GM12891 (cell line): ENCODE measurements around the gene NRXN3.

ENCODE experiments used
- DNase-seq: peaks from one replicate; pipeline ENCODE4 v3.0.0; 2011; ENCODE audit warnings: low spot score; ENCODE audit not compliant: insufficient read length
- FAIRE-seq: peaks from 2 replicates; lab custom pipeline; 2011; peaks lifted over from hg19 to GRCh38; lab: Jason Lieb, UNC
- PAX5 ChIP-seq: IDR thresholded peaks from 2 replicates; pipeline ENCODE4 v1.6.1; 2011; ENCODE audit warnings: low read length, moderate library complexity, mild to moderate bottlenecking; ENCODE audit not compliant: insufficient read depth, severe bottlenecking
- POLR2A ChIP-seq: IDR thresholded peaks from 2 replicates; pipeline ENCODE4 v1.6.1; 2011; ENCODE audit warnings: low read depth, low read length, control low read depth
- POLR2AphosphoS5 ChIP-seq: IDR thresholded peaks from 2 replicates; pipeline ENCODE4 v1.6.1; 2011; ENCODE audit warnings: low read depth, low read length, control low read depth
- POU2F2 ChIP-seq: IDR thresholded peaks from 2 replicates; pipeline ENCODE4 v1.6.1; 2011; ENCODE audit warnings: low read depth, mild to moderate bottlenecking, control low read depth, low read length, moderate library complexity
- SPI1 ChIP-seq: IDR thresholded peaks from 2 replicates; pipeline ENCODE4 v1.6.1; 2011; ENCODE audit warnings: low read depth, low read length, control low read depth
- TAF1 ChIP-seq: IDR thresholded peaks from 2 replicates; pipeline ENCODE4 v1.6.1; 2011; ENCODE audit warnings: low read depth, low read length, control low read depth

Gene NRXN3

GRCh38 chr14:79840103-79840502 is 1669.9 kb downstream of the NRXN3 start:
- FAIRE-seq = no peak
- no peak for DNase-seq
- TF ChIP-seq POU2F2 = no peak
- TF ChIP-seq POLR2AphosphoS5 = no peak
- TF ChIP-seq POLR2A = no peak
- no peak for TF ChIP-seq TAF1
- no peak for TF ChIP-seq PAX5
- no peak for TF ChIP-seq SPI1

GRCh38 chr14:79840831-79841230 is 1670.7 kb downstream of the NRXN3 start:
- no peak for TF ChIP-seq POU2F2
- no peak for TF ChIP-seq PAX5
- no peak for TF ChIP-seq SPI1
- no peak for TF ChIP-seq POLR2A
- TF ChIP-seq POLR2AphosphoS5 = no peak
- TF ChIP-seq TAF1 = no peak
- FAIRE-seq = no peak

GRCh38 chr14:79841433-79841832 is 1671.3 kb downstream of the NRXN3 start:
- TF ChIP-seq SPI1 = no peak
- TF ChIP-seq PAX5 = no peak
- no peak for TF ChIP-seq TAF1
- no peak for TF ChIP-seq POLR2AphosphoS5
- TF ChIP-seq POLR2A = no peak
- TF ChIP-seq POU2F2 = no peak
- DNase-seq = no peak
- FAIRE-seq = no peak

More at GRCh38 chr14:79840831-79841230, 1670.7 kb downstream of the NRXN3 start:
- DNase-seq = no peak

- FAIRE-seq (no peak), DNase-seq (no peak)
- TF ChIP-seq TAF1 = no peak
- TF ChIP-seq SPI1 = no peak
- TF ChIP-seq PAX5 = no peak
- TF ChIP-seq POLR2A = no peak
- no peak for TF ChIP-seq POU2F2
- TF ChIP-seq POLR2AphosphoS5 = no peak
Observed at GRCh38 chr14:79842270-79842669, 1672.1 kb downstream of the NRXN3 start.

GRCh38 chr14:79852950-79853744 is 1683.0 kb downstream of the NRXN3 start:
- FAIRE-seq (no peak), DNase-seq (no peak)
- TF ChIP-seq TAF1 (no peak), POU2F2 (no peak), POLR2AphosphoS5 (no peak), PAX5 (no peak), SPI1 (no peak), POLR2A (no peak)

GRCh38 chr14:79855789-79856188 is 1685.6 kb downstream of the NRXN3 start:
- no peak for DNase-seq
- no peak for FAIRE-seq
- TF ChIP-seq POLR2AphosphoS5 (no peak), TAF1 (no peak), PAX5 (no peak), POU2F2 (no peak), POLR2A (no peak), SPI1 (no peak)

- no peak for TF ChIP-seq POLR2AphosphoS5
- TF ChIP-seq POLR2A = no peak
- no peak for TF ChIP-seq TAF1
- no peak for TF ChIP-seq SPI1
- no peak for TF ChIP-seq PAX5
- no peak for TF ChIP-seq POU2F2
- FAIRE-seq = no peak
- no peak for DNase-seq
Observed at GRCh38 chr14:79856381-79856780, 1686.2 kb downstream of the NRXN3 start.

GRCh38 chr14:79861111-79861510 is 1690.9 kb downstream of the NRXN3 start:
- DNase-seq = no peak
- TF ChIP-seq POLR2AphosphoS5 (no peak), POLR2A (no peak), SPI1 (no peak), POU2F2 (no peak), PAX5 (no peak), TAF1 (no peak)
- no peak for FAIRE-seq

GRCh38 chr14:79862045-79862444 is 1691.9 kb downstream of the NRXN3 start:
- DNase-seq = no peak
- TF ChIP-seq POU2F2 = no peak
- TF ChIP-seq TAF1 = no peak
- TF ChIP-seq POLR2A = no peak
- no peak for TF ChIP-seq PAX5
- no peak for TF ChIP-seq SPI1
- no peak for FAIRE-seq

- FAIRE-seq (no peak), DNase-seq (no peak)
- TF ChIP-seq POLR2AphosphoS5 = no peak
- no peak for TF ChIP-seq POLR2A
- TF ChIP-seq TAF1 = no peak
- no peak for TF ChIP-seq SPI1
Observed at GRCh38 chr14:79871136-79871535, 1701.0 kb downstream of the NRXN3 start.
